Ovary (tissue), 9 donors: ENCODE results near the gene INF2. TPM values are rescaled to one million over a fixed set of nuclear protein-coding genes. Genes with fewer than 3 reads are reported as not detected.

Source experiments
- DNase-seq, 5 donors: peaks; one replicate each; pipeline ENCODE4 v3.0.0-alpha.2; 2019 to 2020
- H3K27ac ChIP-seq, 2 donors: fragments of 200-600 bp; one replicate each; pipeline versions ENCODE4 v1.5.1 to v1.8.0; 2019 to 2022
- H3K27me3 ChIP-seq: fragments of 200-600 bp; one replicate; pipeline ENCODE4 v1.8.0; 2022
- H3K36me3 ChIP-seq: fragments of 200-600 bp; sonication (generic); one replicate; pipeline ENCODE4 v1.5.1; 2019
- H3K4me1 ChIP-seq: one replicate; pipeline ENCODE4 v1.8.1; 2013; ENCODE audit warnings: mild to moderate bottlenecking, moderate library complexity; ENCODE audit not compliant: insufficient read depth
- H3K4me3 ChIP-seq: fragments of 200-600 bp; sonication (generic); one replicate; pipeline ENCODE4 v1.5.1; 2017
- H3K9me3 ChIP-seq, 2 donors: fragments of 200-600 bp in 1 of 2; sonication (generic) in 1 of 2; one replicate each; pipeline versions ENCODE4 v1.5.1 to v1.8.1; 2013 to 2019; ENCODE audit warnings: mild to moderate bottlenecking in 1 of 2, moderate library complexity in 1 of 2
- EP300 ChIP-seq: sonication (generic); formaldehyde crosslinking; IDR thresholded peaks from one replicate; pipeline ENCODE4 v1.6.1; 2017; ENCODE audit warnings: antibody characterized with exemption
- POLR2A ChIP-seq: fragments of 450-650 bp; IDR thresholded peaks from one replicate; pipeline ENCODE4 v1.6.1; 2017; ENCODE audit warnings: antibody characterized with exemption, mild to moderate bottlenecking, moderate library complexity
- WGBS, 3 donors: extraction: QIAGEN DNeasy Blood & Tissue Kit in 1 of 3; methylation state at CpG; one replicate each; pipeline versions ENCODE4 v1.1.5 to v1.1.7; 2013 to 2017; 5-methylcytosine and 5-hydroxymethylcytosine counted together
- intact Hi-C, 4 donors: fragments of 100-400 bp; cut with DNase I; formaldehyde crosslinking; loops; one replicate each; pipeline versions ENCODE4 v1.11.0 to v1.15.1; 2022 to 2023
- polyA plus RNA-seq, 2 donors: library from polyadenylated mRNA; stranded (reverse); fragments of 200-250 nt in 1 of 2; fragments of 350-450 nt in 1 of 2; fragmentation: Illumina TruSeq in 1 of 2; extraction: RNeasy Lipid Tissue Mini Kit (QIAGEN cat#74804) in 1 of 2; gene quantifications; one replicate each; pipeline ENCODE4 v1.2.3, GENCODE V29; 2013 to 2014
- total RNA-seq, 7 donors: library from RNA; depleted of rRNA in 2 of 7; stranded (reverse); fragments of >200 nt in 2 of 7; fragmentation: NEBNext Ultra II Directional in 3 of 7; extraction: Animal tissue kit (Norgen Biotek cat#: 25700) in 3 of 7; gene quantifications; one replicate each; pipeline versions ENCODE4 v1.1.0 to v1.2.4, GENCODE V29; 2016 to 2023
- TF ChIP-seq, protein P1 (sequence below), 3 donors: fragments of 450-650 bp in 2 of 3; fragments of 200-600 bp in 1 of 3; IDR thresholded peaks; one replicate each; pipeline versions ENCODE4 v1.5.1 to v1.8.0; 2016 to 2022; ENCODE audit warnings: antibody characterized with exemption in 3 of 3, mild to moderate bottlenecking in 1 of 3
- donor health status: DM: no; HTN: no; CAD: no; lungs with moderate emphysema.
- donor health status: DM: no; HTN: no; CAD: no.
- donor health status: Bipolar disorder and iron deficiency.
- donor health status: DM: yes; HTN: yes; CAD: no.
- donor health status: DM: no; HTN: no; CAD: no.
- donor health status: DM: yes; HTN: yes; CAD: no.

The INF2 gene
- total and polyA plus RNA-seq, 9 donors: 6.3 to 40.7 (median 18.4) TPM

- Histone ChIP-seq H3K9me3 (no peaks in the 10 kb centered on the region), H3K27ac (no peak overlapping the region), H3K36me3 (no peaks in the 10 kb centered on the region), H3K4me1 (no peaks in the 10 kb centered on the region), H3K27me3 (no peaks in the 10 kb centered on the region), H3K4me3 (no peak overlapping the region)
- no peak for DNase-seq
- WGBS, 3 donors: 84 to 88% (median 88%) methylated on average over 29 of the region's 29 CpGs
- intact Hi-C loops: no loop called here
- TF ChIP-seq POLR2A (no peak), EP300 (no peak)
- TF ChIP-seq, protein P1, sequence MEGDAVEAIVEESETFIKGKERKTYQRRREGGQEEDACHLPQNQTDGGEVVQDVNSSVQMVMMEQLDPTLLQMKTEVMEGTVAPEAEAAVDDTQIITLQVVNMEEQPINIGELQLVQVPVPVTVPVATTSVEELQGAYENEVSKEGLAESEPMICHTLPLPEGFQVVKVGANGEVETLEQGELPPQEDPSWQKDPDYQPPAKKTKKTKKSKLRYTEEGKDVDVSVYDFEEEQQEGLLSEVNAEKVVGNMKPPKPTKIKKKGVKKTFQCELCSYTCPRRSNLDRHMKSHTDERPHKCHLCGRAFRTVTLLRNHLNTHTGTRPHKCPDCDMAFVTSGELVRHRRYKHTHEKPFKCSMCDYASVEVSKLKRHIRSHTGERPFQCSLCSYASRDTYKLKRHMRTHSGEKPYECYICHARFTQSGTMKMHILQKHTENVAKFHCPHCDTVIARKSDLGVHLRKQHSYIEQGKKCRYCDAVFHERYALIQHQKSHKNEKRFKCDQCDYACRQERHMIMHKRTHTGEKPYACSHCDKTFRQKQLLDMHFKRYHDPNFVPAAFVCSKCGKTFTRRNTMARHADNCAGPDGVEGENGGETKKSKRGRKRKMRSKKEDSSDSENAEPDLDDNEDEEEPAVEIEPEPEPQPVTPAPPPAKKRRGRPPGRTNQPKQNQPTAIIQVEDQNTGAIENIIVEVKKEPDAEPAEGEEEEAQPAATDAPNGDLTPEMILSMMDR (IDR thresholded peaks at IDR 0.05): no peak
These were observed 51.8 kb downstream of the INF2 start for GRCh38 chr14:104741108-104741802.

DNA sequence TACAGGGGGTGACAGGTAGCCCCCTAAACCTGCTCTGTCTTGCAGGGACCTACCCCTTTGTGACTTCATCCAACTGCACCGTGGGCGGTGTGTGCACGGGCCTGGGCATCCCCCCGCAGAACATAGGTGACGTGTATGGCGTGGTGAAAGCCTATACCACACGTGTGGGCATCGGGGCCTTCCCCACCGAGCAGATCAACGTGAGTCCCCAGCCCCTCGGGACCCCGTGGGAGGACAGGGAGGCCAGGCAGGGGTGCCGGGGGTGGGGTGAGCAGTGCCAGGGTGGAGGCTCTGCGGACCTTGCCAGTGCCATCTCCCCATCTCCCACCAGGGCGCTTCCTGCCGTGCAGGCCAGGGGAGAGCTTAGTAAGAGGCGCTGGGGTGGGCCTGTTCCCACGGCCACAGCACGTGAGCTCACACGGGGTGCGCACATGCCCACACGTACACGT lies 52.4 kb downstream of the INF2 start:
- WGBS, 3 donors: 88 to 93% (median 90%) methylated on average over 23 of the region's 23 CpGs
- intact Hi-C loops: no loop called here
- no peak overlapping the region for H3K27ac ChIP-seq
- H3K4me1 ChIP-seq: no peaks in the 10 kb centered on the region
- H3K36me3 ChIP-seq: no peaks in the 10 kb centered on the region
- no peaks in the 10 kb centered on the region for H3K9me3 ChIP-seq
- H3K27me3 ChIP-seq: no peaks in the 10 kb centered on the region
- no peak for DNase-seq
- no peak overlapping the region for H3K4me3 ChIP-seq
- no peak for TF ChIP-seq POLR2A
- TF ChIP-seq EP300: no peak
- TF ChIP-seq, protein P1 (IDR thresholded peaks at IDR 0.05): no peak

DNA sequence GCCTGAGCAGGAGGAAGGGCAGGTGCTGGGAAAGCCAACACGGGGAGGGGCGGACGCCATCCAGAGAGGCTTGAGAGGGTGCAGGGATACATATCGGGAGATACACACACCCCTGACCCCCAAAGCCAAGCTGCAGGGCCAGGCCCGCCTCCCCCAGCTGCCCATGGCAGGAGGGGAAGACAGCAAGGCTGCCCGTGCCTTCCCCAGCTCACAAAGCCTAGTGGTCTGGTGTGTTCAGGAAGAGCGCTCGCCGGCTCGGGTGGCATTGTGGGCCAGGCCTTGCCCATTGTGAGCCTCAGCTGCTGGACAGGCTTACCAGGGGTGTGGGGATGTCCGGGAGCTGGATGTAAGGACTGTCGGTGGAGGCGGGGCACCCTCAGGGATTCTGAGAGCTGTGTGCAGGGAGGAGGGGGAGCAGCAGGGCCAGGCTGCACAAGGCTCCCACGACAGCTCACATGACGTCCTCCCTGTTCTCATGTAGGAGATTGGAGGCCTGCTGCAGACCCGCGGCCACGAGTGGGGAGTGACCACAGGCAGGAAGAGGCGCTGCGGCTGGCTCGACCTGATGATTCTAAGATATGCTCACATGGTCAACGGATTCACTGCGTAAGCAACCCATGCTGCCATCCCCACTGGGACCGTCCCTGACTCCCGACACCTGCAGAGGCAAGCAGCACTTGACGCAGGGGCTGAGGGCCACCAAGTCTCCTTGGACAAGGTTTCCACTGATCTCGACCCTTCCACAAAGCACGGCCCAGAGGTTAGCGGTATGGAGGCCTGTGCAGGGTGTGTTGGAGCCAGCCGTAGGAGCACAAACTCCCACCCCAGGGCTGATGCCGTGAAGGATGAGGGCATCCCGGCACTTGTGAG lies 53.4 kb downstream of the INF2 start:
- 88 to 90% (median 89%) methylated on average over 32 of the region's 32 CpGs for WGBS, 3 donors
- H3K36me3 ChIP-seq: no peaks in the 10 kb centered on the region
- intact Hi-C loops: no loop called here
- no peaks in the 10 kb centered on the region for H3K9me3 ChIP-seq
- H3K27ac ChIP-seq: no peak overlapping the region
- no peaks in the 10 kb centered on the region for H3K27me3 ChIP-seq
- H3K4me1 ChIP-seq: no peaks in the 10 kb centered on the region
- H3K4me3 ChIP-seq: no peak overlapping the region
- no peak for DNase-seq
- TF ChIP-seq EP300: no peak
- no peak for TF ChIP-seq POLR2A
- TF ChIP-seq, protein P1 (IDR thresholded peaks at IDR 0.05): no peak

- Histone ChIP-seq H3K9me3 (no peaks in the 10 kb centered on the region), H3K36me3 (no peaks in the 10 kb centered on the region), H3K27me3 (no peaks in the 10 kb centered on the region), H3K4me1 (no peaks in the 10 kb centered on the region), H3K27ac (no peak overlapping the region), H3K4me3 (no peak overlapping the region)
- TF ChIP-seq, protein P1 (IDR thresholded peaks at IDR 0.05): no peak
- TF ChIP-seq EP300 (no peak), POLR2A (no peak)
- no peak for DNase-seq
- intact Hi-C loops: no loop called here
- 86 to 90% (median 89%) methylated on average over 28 of the region's 28 CpGs for WGBS, 3 donors
These were observed 54.3 kb downstream of the INF2 start for GRCh38 chr14:104743461-104744380.
